Gastroesophageal sphincter (tissue), 4 donors: ENCODE results near the gene HDGFL2. TPM values are rescaled to one million over a fixed set of nuclear protein-coding genes. Genes with fewer than 3 reads are reported as not detected.

Experiments used
- ATAC-seq: fragments of 150-250 bp; one replicate; pipeline ENCODE4 v1.9.1; 2016; ENCODE audit warnings: mild to moderate bottlenecking, moderate library complexity
- H3K27ac ChIP-seq, 4 donors: fragments of 200-600 bp; sonication (generic) in 3 of 4; 1 replicate in 3 of 4; 2 replicates in 1 of 4; pipeline ENCODE4 v1.5.1; 2016 to 2019
- H3K27me3 ChIP-seq: fragments of 200-600 bp; sonication (generic); one replicate; pipeline ENCODE4 v1.5.1; 2019
- H3K36me3 ChIP-seq, 2 donors: fragments of 200-600 bp; sonication (generic); one replicate each; pipeline ENCODE4 v1.5.1; 2019; ENCODE audit warnings: control low read depth in 1 of 2
- H3K4me1 ChIP-seq, 3 donors: fragments of 200-600 bp; sonication (generic); 1 replicate in 2 of 3; 2 replicates in 1 of 3; pipeline ENCODE4 v1.5.1; 2016 to 2019; ENCODE audit warnings: control low read depth in 2 of 3
- H3K4me3 ChIP-seq, 2 donors: fragments of 200-600 bp; sonication (generic); one replicate each; pipeline ENCODE4 v1.5.1; 2019; ENCODE audit warnings: mild to moderate bottlenecking in 1 of 2, moderate library complexity in 1 of 2
- H3K9me3 ChIP-seq, 3 donors: fragments of 200-600 bp; sonication (generic); one replicate each; pipeline ENCODE4 v1.5.1; 2017 to 2019; ENCODE audit warnings: control low read depth in 2 of 3
- EP300 ChIP-seq: sonication (generic); formaldehyde crosslinking; IDR thresholded peaks from one replicate; pipeline ENCODE4 v1.6.1; 2017; ENCODE audit warnings: antibody characterized with exemption, mild to moderate bottlenecking
- POLR2A ChIP-seq, 2 donors: fragments of 450-650 bp; IDR thresholded peaks; one replicate each; pipeline ENCODE4 v1.6.1; 2017; ENCODE audit warnings: antibody characterized with exemption in 2 of 2, mild to moderate bottlenecking in 2 of 2, moderate library complexity in 1 of 2
- POLR2AphosphoS5 ChIP-seq: sonication (generic); formaldehyde crosslinking; IDR thresholded peaks from one replicate; pipeline ENCODE4 v1.6.1; 2017; ENCODE audit warnings: antibody characterized with exemption
- WGBS, 2 donors: methylation state at CpG; one replicate each; pipeline ENCODE4 v1.1.5; 2018; ENCODE audit warnings: low coverage in 1 of 2; 5-methylcytosine and 5-hydroxymethylcytosine counted together
- total RNA-seq, 4 donors: library from RNA; depleted of rRNA; stranded (reverse); fragments of >200 nt; gene quantifications; one replicate each; pipeline ENCODE4 v1.1.0, GENCODE V29; 2016
- TF ChIP-seq, protein P1 (sequence below), 4 experiments: fragments of 200-600 bp in 2 of 4; fragments of 450-650 bp in 2 of 4; sonication (generic) in 1 of 4; IDR thresholded peaks; one replicate each; pipeline ENCODE4 v1.5.1; 2017 to 2019; ENCODE audit warnings: antibody characterized with exemption in 4 of 4, mild to moderate bottlenecking in 2 of 4, moderate library complexity in 2 of 4

HDGFL2 gene
- total RNA-seq, 4 donors from 2014 or later = 33.3 to 49.5 (median 36.2) TPM

GRCh38 chr19:4432918-4433506 lies 39.1 kb upstream of the HDGFL2 start:
- WGBS, 2 donors = 54 to 85% methylated on average over 3 to 4 of the region's 28 CpGs
- no peak overlapping the region for H3K27ac ChIP-seq
- TF ChIP-seq POLR2AphosphoS5 = no peak
- no peak for TF ChIP-seq POLR2A (IDR thresholded peaks at IDR 0.05)
- TF ChIP-seq, protein P1, sequence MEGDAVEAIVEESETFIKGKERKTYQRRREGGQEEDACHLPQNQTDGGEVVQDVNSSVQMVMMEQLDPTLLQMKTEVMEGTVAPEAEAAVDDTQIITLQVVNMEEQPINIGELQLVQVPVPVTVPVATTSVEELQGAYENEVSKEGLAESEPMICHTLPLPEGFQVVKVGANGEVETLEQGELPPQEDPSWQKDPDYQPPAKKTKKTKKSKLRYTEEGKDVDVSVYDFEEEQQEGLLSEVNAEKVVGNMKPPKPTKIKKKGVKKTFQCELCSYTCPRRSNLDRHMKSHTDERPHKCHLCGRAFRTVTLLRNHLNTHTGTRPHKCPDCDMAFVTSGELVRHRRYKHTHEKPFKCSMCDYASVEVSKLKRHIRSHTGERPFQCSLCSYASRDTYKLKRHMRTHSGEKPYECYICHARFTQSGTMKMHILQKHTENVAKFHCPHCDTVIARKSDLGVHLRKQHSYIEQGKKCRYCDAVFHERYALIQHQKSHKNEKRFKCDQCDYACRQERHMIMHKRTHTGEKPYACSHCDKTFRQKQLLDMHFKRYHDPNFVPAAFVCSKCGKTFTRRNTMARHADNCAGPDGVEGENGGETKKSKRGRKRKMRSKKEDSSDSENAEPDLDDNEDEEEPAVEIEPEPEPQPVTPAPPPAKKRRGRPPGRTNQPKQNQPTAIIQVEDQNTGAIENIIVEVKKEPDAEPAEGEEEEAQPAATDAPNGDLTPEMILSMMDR (IDR thresholded peaks at IDR 0.05) = no peak
- no peak for TF ChIP-seq EP300
- H3K9me3 ChIP-seq = no peaks in the 10 kb centered on the region
- H3K4me1 ChIP-seq = no peaks in the 10 kb centered on the region
- H3K36me3 ChIP-seq = peaks cover 0 to 59% of the 10 kb centered on the region in 2 donors
- no peaks in the 10 kb centered on the region for H3K27me3 ChIP-seq
- no peak for ATAC-seq
- H3K4me3 ChIP-seq = no peak overlapping the region

GRCh38 chr19:4434391-4434790 lies 37.7 kb upstream of the HDGFL2 start:
- Histone ChIP-seq H3K9me3 (no peaks in the 10 kb centered on the region), H3K36me3 (peaks cover 0 to 49% of the 10 kb centered on the region in 2 donors), H3K27me3 (no peaks in the 10 kb centered on the region), H3K4me1 (no peaks in the 10 kb centered on the region), H3K4me3 (no peak overlapping the region), H3K27ac (no peak overlapping the region)
- ATAC-seq = no peak
- WGBS, 2 donors = 84 to 89% methylated on average over 7 to 9 of the region's 9 CpGs
- TF ChIP-seq EP300 = no peak
- TF ChIP-seq, protein P1 (IDR thresholded peaks at IDR 0.05) = no peak
- no peak for TF ChIP-seq POLR2A (IDR thresholded peaks at IDR 0.05)
- no peak for TF ChIP-seq POLR2AphosphoS5

- Histone ChIP-seq H3K9me3 (no peaks in the 10 kb centered on the region), H3K4me3 (no peak overlapping the region), H3K4me1 (no peaks in the 10 kb centered on the region), H3K27ac (no peak overlapping the region), H3K27me3 (no peaks in the 10 kb centered on the region), H3K36me3 (peaks cover 0 to 35% of the 10 kb centered on the region in 2 donors)
- TF ChIP-seq POLR2AphosphoS5 (no peak), POLR2A (IDR thresholded peaks at IDR 0.05) (no peak), EP300 (no peak)
- TF ChIP-seq, protein P1 (IDR thresholded peaks at IDR 0.05) = no peak
- no peak for ATAC-seq
- WGBS, 2 donors = 60 to 89% methylated on average over 1 to 2 of the region's 7 CpGs
Observed at GRCh38 chr19:4436231-4436630, 35.9 kb upstream of the HDGFL2 start.

- Histone ChIP-seq H3K36me3 (peaks cover 0 to 26% of the 10 kb centered on the region in 2 donors), H3K4me1 (no peaks in the 10 kb centered on the region), H3K9me3 (no peaks in the 10 kb centered on the region), H3K27me3 (no peaks in the 10 kb centered on the region), H3K27ac (no peak overlapping the region), H3K4me3 (no peak overlapping the region)
- no peak for ATAC-seq
- TF ChIP-seq, protein P1 (IDR thresholded peaks at IDR 0.05) = no peak
- TF ChIP-seq POLR2A (IDR thresholded peaks at IDR 0.05) (no peak), POLR2AphosphoS5 (no peak), EP300 (no peak)
- 89 to 90% methylated on average over 5 to 8 of the region's 10 CpGs for WGBS, 2 donors
Observed at GRCh38 chr19:4437103-4437502, 35.0 kb upstream of the HDGFL2 start.

DNA sequence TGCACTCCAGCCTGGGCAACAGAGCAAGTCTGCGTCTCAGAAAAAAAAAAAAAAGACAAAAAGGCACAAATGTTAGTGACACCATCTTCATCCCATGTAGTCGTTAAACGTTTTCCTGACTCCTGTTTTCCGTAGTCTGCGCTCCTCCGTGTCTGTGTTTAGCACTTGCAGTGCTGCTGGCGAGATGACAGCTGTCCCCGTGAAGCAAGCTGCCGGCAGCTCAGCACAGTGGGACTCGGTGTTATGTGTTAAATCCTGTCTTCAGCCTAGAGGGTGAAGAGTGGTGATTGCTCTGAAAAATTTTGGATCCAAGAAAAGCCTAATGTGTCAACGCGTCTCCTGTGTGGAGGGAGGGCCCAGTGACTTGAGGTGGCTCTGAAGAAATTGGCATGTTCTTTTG lies 32.9 kb upstream of the HDGFL2 start:
- ATAC-seq = no peak
- Histone ChIP-seq H3K4me3 (no peak overlapping the region), H3K27me3 (no peaks in the 10 kb centered on the region), H3K27ac (no peak overlapping the region), H3K4me1 (no peaks in the 10 kb centered on the region), H3K36me3 (peaks cover 0 to 11% of the 10 kb centered on the region in 2 donors), H3K9me3 (no peaks in the 10 kb centered on the region)
- no peak for TF ChIP-seq POLR2A (IDR thresholded peaks at IDR 0.05)
- no peak for TF ChIP-seq POLR2AphosphoS5
- TF ChIP-seq, protein P1 (IDR thresholded peaks at IDR 0.05) = no peak
- no peak for TF ChIP-seq EP300
- WGBS, 2 donors = 83 to 94% methylated on average over 9 to 12 of the region's 12 CpGs
